Activated gamma-delta T cell treated with Interleukin-2 at 50 U/mL for 16 hours (primary cell): ENCODE results near the gene ILDR1.
"Not testable (repeated sequence)": the region's sequence is repeated elsewhere in the genome, so short reads cannot be mapped to it uniquely, and the experiment has no call there.

ENCODE experiments used
- DNase-seq: peaks from one replicate; pipeline ENCODE4 v3.0.0-alpha.2; 2020

The ILDR1 gene

GRCh38 chr3:122021811-122022401, at the start of gene ILDR1:
Gene ILDR1, minus strand, starts transcription at chr3:122022247. Its CDS starts 170 bp downstream, at chr3:122022077.
- no peak for DNase-seq

- DNase-seq = no peak
Observed at GRCh38 chr3:122067588-122068240, 45.7 kb upstream of the ILDR1 start.

DNA sequence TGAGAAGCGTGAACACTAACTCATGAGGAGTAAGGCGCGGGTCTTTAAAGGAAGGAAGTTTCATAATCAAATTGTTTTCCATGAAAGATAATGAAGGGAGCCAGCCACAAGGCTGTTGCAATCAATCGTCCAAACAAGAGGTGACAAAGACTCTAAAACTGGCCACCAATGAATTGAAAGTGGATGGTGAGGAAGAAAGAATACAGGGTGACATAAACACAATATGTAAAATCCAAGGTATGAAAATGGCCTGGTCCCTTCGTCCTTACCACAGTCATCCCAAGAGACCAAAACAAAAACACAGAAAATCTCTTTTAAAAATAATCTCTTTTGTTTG, 45.1 kb upstream of the ILDR1 start:
- no peak for DNase-seq

DNA sequence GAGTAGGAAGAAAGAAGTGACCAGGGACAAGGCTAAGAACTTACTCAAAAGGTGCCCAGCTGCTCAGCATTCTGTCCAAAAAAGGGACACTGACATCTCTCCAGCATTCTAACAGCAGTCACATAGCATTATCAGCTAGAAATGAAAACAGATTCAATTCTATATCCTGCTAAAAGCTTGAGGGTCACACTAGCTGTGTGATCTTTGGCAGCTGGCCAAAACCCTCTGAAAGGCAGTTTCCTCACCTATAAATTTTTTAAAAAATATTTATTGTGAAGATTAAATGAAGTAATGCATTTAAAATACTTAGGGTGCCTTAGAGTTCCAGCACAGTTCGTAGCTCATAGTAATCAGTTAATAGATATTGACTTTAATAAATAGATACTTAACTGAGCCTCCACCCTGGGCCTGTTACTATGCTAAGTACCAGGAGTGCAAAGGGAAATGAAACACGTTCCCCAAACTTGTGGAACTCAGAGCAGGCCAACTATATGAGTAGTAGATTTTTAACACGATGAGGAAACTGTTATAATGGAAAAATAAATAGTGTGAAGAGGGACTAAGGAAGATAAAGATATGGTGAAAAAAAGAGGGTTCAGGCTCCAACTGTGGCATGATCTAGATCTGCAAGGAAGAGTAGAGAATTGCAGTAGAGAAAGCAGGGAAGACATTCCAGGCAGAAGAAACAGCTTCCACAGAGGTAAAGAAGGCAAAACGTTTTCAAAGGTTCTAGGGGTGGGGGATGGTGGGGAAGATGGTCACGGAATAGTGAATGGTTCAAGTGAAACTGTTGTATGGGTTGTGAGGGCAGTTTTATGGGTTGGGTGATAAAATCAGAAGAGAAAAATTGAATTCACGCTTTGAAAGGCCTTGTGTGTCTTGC, 44.5 kb upstream of the ILDR1 start:
- no peak for DNase-seq

- no peak for DNase-seq
Observed at GRCh38 chr3:122064326-122064725, 42.3 kb upstream of the ILDR1 start.

GRCh38 chr3:122063908-122064307, 41.9 kb upstream of the ILDR1 start:
- no peak for DNase-seq

DNA sequence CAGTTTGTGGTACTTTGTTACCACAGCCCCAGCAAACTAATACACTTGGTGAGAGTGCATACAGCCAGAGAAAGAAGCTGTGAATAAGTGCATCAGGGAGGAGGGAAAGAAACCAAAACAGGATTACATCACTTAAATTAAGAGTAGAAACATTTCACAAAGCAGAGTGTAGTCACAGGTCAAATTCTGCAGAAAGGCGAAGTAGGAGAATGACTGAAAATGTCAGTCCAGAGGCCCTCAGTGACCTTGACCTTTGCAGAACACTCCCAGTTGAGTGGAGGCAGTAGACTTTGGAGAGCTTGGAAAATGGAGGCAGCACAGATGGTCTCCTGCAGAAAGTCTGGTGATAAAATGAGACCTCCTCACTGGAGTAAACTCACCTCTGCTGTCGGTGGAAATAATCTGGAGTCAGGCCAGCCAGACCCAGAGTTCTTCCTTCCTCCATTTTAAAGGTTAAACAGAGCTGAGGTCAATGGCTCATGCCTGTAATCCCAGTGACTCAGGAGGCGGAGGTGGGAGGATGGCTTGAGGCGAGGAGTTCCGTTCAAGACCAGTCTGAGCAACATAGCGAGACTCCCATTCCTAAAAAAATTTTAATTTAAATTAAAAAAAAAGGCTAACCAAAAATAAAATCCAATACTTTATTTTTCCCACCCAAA, 38.1 kb upstream of the ILDR1 start:
- DNase-seq = no peak

DNA sequence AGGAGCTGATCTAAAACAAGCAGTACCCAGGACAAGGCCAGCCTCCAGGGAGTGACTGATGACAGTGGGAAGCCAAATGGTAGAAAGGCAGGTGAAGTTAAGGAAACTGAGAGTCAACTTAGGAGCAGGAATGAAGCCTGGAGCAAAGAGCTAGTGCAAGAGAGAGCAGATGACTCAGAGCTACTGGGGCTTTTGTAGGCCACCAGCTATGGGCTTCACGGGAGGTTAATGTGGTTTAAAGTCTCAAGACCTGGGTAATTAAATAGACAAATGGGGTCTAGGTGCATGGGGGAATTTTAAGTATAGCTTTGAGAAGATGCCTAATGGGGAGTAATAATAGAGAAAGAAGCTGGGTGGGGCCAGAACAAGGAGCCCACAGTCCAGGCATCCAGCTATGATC, 36.2 kb upstream of the ILDR1 start:
- DNase-seq = no peak

GRCh38 chr3:122057671-122058070, 35.6 kb upstream of the ILDR1 start:
- DNase-seq = no peak

- no peak for DNase-seq
Observed at GRCh38 chr3:122055215-122055614, 33.2 kb upstream of the ILDR1 start, which contains the start of gene CD86. Gene CD86, plus strand, starts transcription at chr3:122055362. Its CDS starts 128 bp downstream, at chr3:122055490.

DNA sequence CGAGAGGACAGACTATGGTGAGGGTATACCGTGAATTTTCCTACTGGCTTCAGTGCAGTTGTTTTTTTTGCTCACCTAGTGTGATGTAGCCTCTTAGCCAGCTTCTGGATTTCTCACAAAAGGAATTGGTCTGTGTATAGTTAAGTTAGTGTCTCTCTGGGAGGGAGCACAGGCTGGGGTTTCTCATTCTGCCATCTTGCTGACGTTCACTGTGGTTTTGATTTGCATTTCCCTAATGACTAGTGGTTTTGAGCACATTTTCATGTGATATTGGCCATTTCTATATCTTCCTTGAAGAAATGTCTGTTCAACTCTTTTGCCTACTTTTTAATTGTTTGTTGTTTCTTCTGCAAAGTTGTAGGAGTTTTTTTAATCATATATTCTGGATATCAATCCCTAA, 30.9 kb upstream of the ILDR1 start:
- DNase-seq = no peak

DNA sequence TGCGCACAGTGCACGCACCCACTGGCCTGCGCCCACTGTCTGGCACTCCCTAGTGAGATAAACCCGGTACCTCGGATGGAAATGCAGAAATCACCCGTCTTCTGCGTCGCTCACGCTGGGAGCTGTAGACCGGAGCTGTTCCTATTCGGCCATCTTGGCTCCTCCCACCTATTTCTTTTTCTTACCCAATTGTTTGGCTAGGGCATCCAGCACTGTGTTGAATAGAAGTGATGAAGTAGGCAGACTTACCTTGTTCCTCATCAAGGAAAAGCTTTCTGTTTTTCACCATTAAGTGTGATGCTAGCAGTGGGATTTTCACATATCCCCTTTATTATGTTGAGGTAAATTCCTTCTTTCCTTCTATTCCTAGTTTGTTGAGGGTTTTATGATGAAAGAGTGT, 25.7 kb upstream of the ILDR1 start:
- not testable (repeated sequence) for DNase-seq

- DNase-seq = not testable (repeated sequence)
Observed at GRCh38 chr3:122047296-122047695, 25.2 kb upstream of the ILDR1 start.

- no peak for DNase-seq
Observed at GRCh38 chr3:122033023-122033422, 11.0 kb upstream of the ILDR1 start.

- no peak for DNase-seq
Observed at GRCh38 chr3:122032531-122032930, 10.5 kb upstream of the ILDR1 start.

- DNase-seq = no peak
Observed at GRCh38 chr3:122031123-122031468, 9.0 kb upstream of the ILDR1 start.

DNA sequence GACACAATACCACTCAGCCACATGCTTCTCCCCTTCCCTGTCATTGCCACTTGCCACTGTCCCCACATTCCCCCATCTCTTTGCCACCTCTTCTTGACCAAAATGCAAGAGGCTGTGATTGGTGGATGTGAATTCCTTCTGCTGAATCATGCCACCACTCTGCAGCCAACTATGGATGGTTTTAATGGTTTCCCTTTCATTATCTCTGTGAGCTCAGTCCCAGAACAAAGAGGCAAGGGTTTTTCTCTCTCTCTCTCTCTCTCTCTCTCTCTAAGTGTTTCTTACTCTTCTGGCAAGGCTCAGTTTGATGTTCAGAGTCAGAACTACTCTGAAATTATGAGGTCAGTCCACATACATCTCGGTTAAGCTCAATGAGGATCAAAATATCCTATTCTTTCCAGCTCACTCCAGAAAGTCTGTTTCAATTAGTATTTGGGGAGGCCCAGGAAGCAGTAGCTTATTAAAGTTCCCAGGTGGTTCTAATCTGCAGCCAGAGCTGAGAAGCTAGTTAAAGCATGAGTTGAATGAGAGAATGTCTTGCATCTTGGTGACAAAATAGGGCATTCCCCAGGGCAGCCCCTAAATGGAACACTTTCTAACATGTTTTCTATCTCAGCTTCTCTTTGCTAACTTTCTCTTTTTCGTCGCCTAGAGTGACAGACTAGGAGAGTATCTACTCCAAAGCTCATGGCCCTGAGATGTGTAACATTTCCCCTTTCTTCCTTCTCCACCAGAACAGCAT, 8.5 kb upstream of the ILDR1 start:
- DNase-seq = no peak

- no peak for DNase-seq
Observed at GRCh38 chr3:122025296-122025695, 3.2 kb upstream of the ILDR1 start.

DNA sequence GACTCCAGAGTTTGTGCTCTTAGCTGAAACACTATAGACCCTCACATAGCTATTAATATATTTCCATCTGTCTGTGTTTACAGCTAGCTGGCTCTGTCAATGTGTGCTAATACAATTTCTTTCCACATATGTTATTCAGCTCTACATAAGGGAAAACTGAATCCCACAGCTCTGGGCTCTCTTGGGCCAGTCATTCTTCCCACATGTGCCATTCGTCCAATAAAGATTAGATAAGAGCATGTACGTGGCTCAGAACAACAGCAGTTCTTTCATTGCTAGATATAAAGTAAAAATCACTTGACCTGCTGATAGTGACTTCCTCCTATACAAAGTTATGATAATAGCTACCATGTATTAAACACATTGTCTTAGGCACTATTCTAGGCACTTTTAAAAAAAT, 2.8 kb upstream of the ILDR1 start:
- DNase-seq = no peak

DNA sequence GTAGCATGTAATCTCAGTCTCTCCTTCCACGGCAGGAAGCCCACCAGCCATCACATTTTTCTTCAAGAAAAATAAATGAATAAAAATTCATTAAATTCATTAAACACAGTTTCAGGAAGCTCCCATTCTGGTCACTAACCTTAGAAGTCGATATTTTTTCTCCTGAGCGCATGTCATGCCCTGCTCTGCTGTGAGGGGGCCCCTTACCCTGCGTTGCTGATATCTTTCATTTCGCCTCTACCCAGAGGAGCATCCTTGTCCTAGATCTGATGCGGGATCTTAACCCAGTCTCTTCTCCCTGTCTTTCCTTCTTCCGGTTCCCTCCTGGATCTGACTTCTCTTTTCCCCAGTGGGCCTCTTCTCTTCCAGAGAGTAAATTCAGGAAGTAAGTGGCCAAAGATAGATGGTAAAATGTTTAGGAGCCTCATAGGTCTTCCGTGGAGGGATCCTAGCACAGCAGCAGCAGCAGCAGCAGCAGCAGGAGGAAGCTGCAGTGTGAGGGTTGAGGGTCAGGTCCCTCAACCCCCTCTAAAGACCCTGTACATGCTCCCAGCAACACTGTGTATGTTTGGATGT, 1.4 kb upstream of the ILDR1 start:
- no peak for DNase-seq

- DNase-seq = no peak
Observed at GRCh38 chr3:122021037-122021436, 1.0 kb downstream of the ILDR1 start.

- DNase-seq = no peak
Observed at GRCh38 chr3:122019493-122019892, 2.6 kb downstream of the ILDR1 start.
